HepG2 (cell line): Measurements from ENCODE around the gene CGREF1. TPM values are rescaled to one million over a fixed set of nuclear protein-coding genes. Genes with fewer than 3 reads are reported as not detected.

Experiments
- FOXA3 ChIP-seq: IDR thresholded peaks from 2 replicates; pipeline ENCODE4 v1.6.1; 2016; ENCODE audit warnings: missing genetic modification reagents, missing compliant biosample characterization
- GABPB1 ChIP-seq: IDR thresholded peaks from 2 replicates; pipeline ENCODE4 v1.6.1; 2016; ENCODE audit warnings: mild to moderate bottlenecking, missing genetic modification reagents, moderate library complexity, missing compliant biosample characterization
- GATAD1 ChIP-seq: IDR thresholded peaks from 2 replicates; pipeline ENCODE4 v1.6.1; 2016; ENCODE audit warnings: missing genetic modification reagents, missing compliant biosample characterization
- KDM3A ChIP-seq: IDR thresholded peaks from 2 replicates; pipeline ENCODE4 v1.6.1; 2018; ENCODE audit warnings: low read depth, missing compliant biosample characterization
- MXD1 ChIP-seq: sonication (generic); formaldehyde crosslinking; IDR thresholded peaks from 2 replicates; pipeline ENCODE4 v1.4.0; 2020; ENCODE audit warnings: mild to moderate bottlenecking, missing genetic modification reagents
- MZF1 ChIP-seq: sonication (generic); formaldehyde crosslinking; IDR thresholded peaks from 2 replicates; pipeline ENCODE4 v1.8.1; 2023; ENCODE audit warnings: mild to moderate bottlenecking, missing genetic modification reagents, borderline replicate concordance
- RELA ChIP-seq: sonication (generic); formaldehyde crosslinking; IDR thresholded peaks from 2 replicates; pipeline ENCODE4 v1.4.0; 2020; ENCODE audit warnings: missing genetic modification reagents
- RFX5 ChIP-seq: IDR thresholded peaks from 2 replicates; pipeline ENCODE4 v1.6.1; 2011; ENCODE audit warnings: low read depth, low read length, improper control_type of control experiment
- SIN3B ChIP-seq: fragments of 150-350 bp; IDR thresholded peaks from 2 replicates; pipeline ENCODE4 v1.6.1; 2014; ENCODE audit warnings: low read length
- SNAPC4 ChIP-seq: sonication (generic); formaldehyde crosslinking; IDR thresholded peaks from 2 replicates; pipeline ENCODE4 v1.4.0; 2020; ENCODE audit warnings: mild to moderate bottlenecking, missing genetic modification reagents
- SNRNP70 ChIP-seq: fragments of 200-400 bp; formaldehyde crosslinking; IDR thresholded peaks from 2 replicates; pipeline ENCODE4 v1.6.1; 2017; ENCODE audit warnings: mild to moderate bottlenecking, low read depth, low read length, moderate library complexity
- STAG1 ChIP-seq: sonication (generic); formaldehyde crosslinking; IDR thresholded peaks from 2 replicates; pipeline ENCODE4 v1.4.0; 2020; ENCODE audit warnings: missing genetic modification reagents
- THAP9 ChIP-seq: sonication (generic); formaldehyde crosslinking; IDR thresholded peaks from 2 replicates; pipeline ENCODE4; 2020; ENCODE audit warnings: missing genetic modification reagents, mild to moderate bottlenecking, borderline replicate concordance
- XRCC5 ChIP-seq: fragments of 200-400 bp; formaldehyde crosslinking; optimal IDR thresholded peaks from 2 replicates; pipeline ENCODE3; 2017; ENCODE audit warnings: mild to moderate bottlenecking, low read length
- ZBTB7B ChIP-seq: sonication (generic); formaldehyde crosslinking; IDR thresholded peaks from 2 replicates; pipeline ENCODE4 v1.4.0; 2020; ENCODE audit warnings: missing genetic modification reagents
- ZMYM3 ChIP-seq: sonication (generic); formaldehyde crosslinking; IDR thresholded peaks from 2 replicates; pipeline ENCODE4 v1.5.1; 2020; ENCODE audit warnings: mild to moderate bottlenecking, missing genetic modification reagents
- ZMYM4 ChIP-seq: sonication (generic); formaldehyde crosslinking; IDR thresholded peaks from 2 replicates; pipeline ENCODE4 v1.8.1; 2023; ENCODE audit warnings: mild to moderate bottlenecking, missing genetic modification reagents
- ZNF260 ChIP-seq: sonication (generic); formaldehyde crosslinking; IDR thresholded peaks from 2 replicates; pipeline ENCODE4 v1.4.0; 2020; ENCODE audit warnings: missing genetic modification reagents, low read depth, mild to moderate bottlenecking, borderline replicate concordance
- ZNF552 ChIP-seq: sonication (generic); formaldehyde crosslinking; IDR thresholded peaks from 2 replicates; pipeline ENCODE4 v1.9.0; 2022; ENCODE audit warnings: missing genetic modification reagents, mild to moderate bottlenecking, borderline replicate concordance
- ZNF577 ChIP-seq: sonication (generic); formaldehyde crosslinking; IDR thresholded peaks from 2 replicates; pipeline ENCODE4 v1.4.0; 2020; ENCODE audit warnings: mild to moderate bottlenecking, low read depth, missing genetic modification reagents, borderline replicate concordance
- ZNF605 ChIP-seq: sonication (generic); formaldehyde crosslinking; IDR thresholded peaks from 2 replicates; pipeline ENCODE4 v1.8.0; 2022; ENCODE audit warnings: mild to moderate bottlenecking, missing genetic modification reagents
- ZNF724P ChIP-seq: sonication (generic); formaldehyde crosslinking; IDR thresholded peaks from 2 replicates; pipeline ENCODE4 v1.8.0; 2022; ENCODE audit warnings: missing genetic modification reagents, borderline replicate concordance
- polyA plus RNA-seq, 8 experiments: library from polyadenylated mRNA; depleted of rRNA in 3 of 8; stranded (reverse) in 7 of 8; unstranded in 1 of 8; fragments of >200 nt; fragmentation: Illumina TruSeq in 4 of 8; extraction: Trizol in 4 of 8; gene quantifications; 2 replicates each; pipeline versions ENCODE4 v1.2.1 to v1.2.3, GENCODE V29; 2011 to 2016; ENCODE audit warnings: low read depth in 4 of 8, missing spikeins in 1 of 8, mixed read lengths in 1 of 8; ENCODE audit not compliant: insufficient read depth in 1 of 8
- total RNA-seq, 5 experiments: library from RNA; depleted of rRNA; stranded (reverse); fragments of >200 nt; fragmentation: Illumina TruSeq; extraction: Trizol; gene quantifications; 2 replicates each; pipeline ENCODE4 v1.2.3, GENCODE V29; 2016; ENCODE audit warnings: low read depth in 1 of 5

Gene CGREF1
- total and polyA plus RNA-seq, 2 of the 13 experiments (the other 11 are each of a cell fraction or from before 2014, with no cell fraction given), result 13.9 to 23.4 TPM

- TF ChIP-seq ZMYM3 (CRISPR knock-in tag) (peak; percentile 34; the same call in 1 of the 2 replicates), SNAPC4 (CRISPR knock-in tag) (0 out of 2 replicates have a peak, but pooled peaks have one; percentile 12), RFX5 (no peak), ZMYM4 (CRISPR knock-in tag) (no peak), SIN3B (no peak), ZBTB7B (CRISPR knock-in tag) (peak; percentile 60; the same call in 1 of the 2 replicates), ZNF605 (CRISPR knock-in tag) (peak; percentile 71; the same call in 1 of the 2 replicates), MXD1 (CRISPR knock-in tag) (0 out of 2 replicates have a peak, but pooled peaks have one; percentile 19), FOXA3 (CRISPR knock-in tag) (no peak), ZNF577 (CRISPR knock-in tag) (no peak), STAG1 (peak; percentile 71), ZNF724P (CRISPR knock-in tag) (peak; percentile 5; the same call in 1 of the 2 replicates), SNRNP70 (no peak), RELA (CRISPR knock-in tag) (0 out of 2 replicates have a peak, but pooled peaks have one; percentile 5), MZF1 (CRISPR knock-in tag) (peak; percentile 92; the same call in 1 of the 2 replicates), KDM3A (peak; percentile 67; the same call in 1 of the 2 replicates), THAP9 (CRISPR knock-in tag) (0 out of 2 replicates have a peak, but pooled peaks have one; percentile 3), XRCC5 (no peak), GABPB1 (CRISPR knock-in tag) (peak; percentile 46; the same call in 1 of the 2 replicates), ZNF260 (CRISPR knock-in tag) (no peak), ZNF552 (CRISPR knock-in tag) (peak; percentile 90; the same call in 1 of the 2 replicates), GATAD1 (CRISPR knock-in tag) (peak; percentile 67; the same call in 1 of the 2 replicates)
Measured at GRCh38 chr2:27085673-27086089, 33.2 kb downstream of the CGREF1 start (continued).
